ENCODE data around the gene UTF1.

DNA sequence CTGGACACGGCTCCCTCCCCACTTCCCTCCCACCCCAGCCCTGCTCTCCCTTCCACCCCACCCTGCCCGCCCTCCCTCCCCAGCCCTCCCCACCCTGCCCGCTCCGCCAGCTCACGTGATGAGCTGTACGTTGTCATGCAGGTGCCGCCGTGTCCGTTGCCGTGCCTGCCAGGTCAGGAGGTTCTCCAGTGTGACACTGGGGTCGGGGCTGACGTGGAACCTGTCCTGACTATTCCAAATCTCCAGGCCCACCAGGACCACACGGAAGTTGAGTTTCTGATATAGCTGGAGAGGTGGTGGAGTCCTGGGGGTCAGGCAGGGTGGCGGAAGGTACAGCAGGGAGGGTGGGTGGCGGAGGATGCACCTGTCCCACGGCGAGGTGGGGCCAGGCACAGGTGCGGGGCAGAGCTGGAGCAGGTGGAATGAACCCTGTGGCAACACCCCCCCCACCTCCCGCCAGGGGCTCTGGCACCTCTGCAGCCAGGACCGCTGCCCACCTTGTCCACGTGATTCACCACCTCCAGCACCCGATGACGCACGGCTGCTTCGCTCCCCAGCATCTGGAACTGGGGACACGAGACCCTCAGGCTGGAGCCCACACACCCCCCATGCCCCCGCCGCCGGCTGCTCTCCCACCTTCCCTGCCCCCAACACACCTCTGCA is 42.4 kb downstream of the UTF1 start:
- TF ChIP-seq EZH2 (IDR thresholded peaks at IDR 0.05; ENCODE audit: borderline replicate concordance, insufficient read depth, low read length, poor library complexity, severe bottlenecking) (no peak), EP300 (conservative IDR thresholded peaks at IDR 0.05; ENCODE audit: poor library complexity, severe bottlenecking) (no peak), CTCF (IDR thresholded peaks at IDR 0.05; ENCODE audit: poor library complexity, severe bottlenecking) (no peak), TAF1 (IDR thresholded peaks at IDR 0.05; ENCODE audit: low read depth) (no peak), SMC3 (conservative IDR thresholded peaks at IDR 0.05; ENCODE audit: poor library complexity) (no peak), RAD21 (conservative IDR thresholded peaks at IDR 0.05) (no peak), POLR2AphosphoS5 (IDR thresholded peaks at IDR 0.05) (no peak), MXI1 (conservative IDR thresholded peaks at IDR 0.05; ENCODE audit: poor library complexity, severe bottlenecking) (no peak)
- TF ChIP-seq, protein P1, sequence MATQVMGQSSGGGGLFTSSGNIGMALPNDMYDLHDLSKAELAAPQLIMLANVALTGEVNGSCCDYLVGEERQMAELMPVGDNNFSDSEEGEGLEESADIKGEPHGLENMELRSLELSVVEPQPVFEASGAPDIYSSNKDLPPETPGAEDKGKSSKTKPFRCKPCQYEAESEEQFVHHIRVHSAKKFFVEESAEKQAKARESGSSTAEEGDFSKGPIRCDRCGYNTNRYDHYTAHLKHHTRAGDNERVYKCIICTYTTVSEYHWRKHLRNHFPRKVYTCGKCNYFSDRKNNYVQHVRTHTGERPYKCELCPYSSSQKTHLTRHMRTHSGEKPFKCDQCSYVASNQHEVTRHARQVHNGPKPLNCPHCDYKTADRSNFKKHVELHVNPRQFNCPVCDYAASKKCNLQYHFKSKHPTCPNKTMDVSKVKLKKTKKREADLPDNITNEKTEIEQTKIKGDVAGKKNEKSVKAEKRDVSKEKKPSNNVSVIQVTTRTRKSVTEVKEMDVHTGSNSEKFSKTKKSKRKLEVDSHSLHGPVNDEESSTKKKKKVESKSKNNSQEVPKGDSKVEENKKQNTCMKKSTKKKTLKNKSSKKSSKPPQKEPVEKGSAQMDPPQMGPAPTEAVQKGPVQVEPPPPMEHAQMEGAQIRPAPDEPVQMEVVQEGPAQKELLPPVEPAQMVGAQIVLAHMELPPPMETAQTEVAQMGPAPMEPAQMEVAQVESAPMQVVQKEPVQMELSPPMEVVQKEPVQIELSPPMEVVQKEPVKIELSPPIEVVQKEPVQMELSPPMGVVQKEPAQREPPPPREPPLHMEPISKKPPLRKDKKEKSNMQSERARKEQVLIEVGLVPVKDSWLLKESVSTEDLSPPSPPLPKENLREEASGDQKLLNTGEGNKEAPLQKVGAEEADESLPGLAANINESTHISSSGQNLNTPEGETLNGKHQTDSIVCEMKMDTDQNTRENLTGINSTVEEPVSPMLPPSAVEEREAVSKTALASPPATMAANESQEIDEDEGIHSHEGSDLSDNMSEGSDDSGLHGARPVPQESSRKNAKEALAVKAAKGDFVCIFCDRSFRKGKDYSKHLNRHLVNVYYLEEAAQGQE (IDR thresholded peaks at IDR 0.05; ENCODE audit: borderline replicate concordance) = no peak
